ENCODE results near the gene GJA8. TPM values are rescaled to one million over a fixed set of nuclear protein-coding genes. Genes with fewer than 3 reads are reported as not detected.
A peak's percentile ranks its signal among the peaks of the same experiment; 100 is the strongest.
"Not testable (repeated sequence)": the region's sequence is repeated elsewhere in the genome, so short reads cannot be mapped to it uniquely, and the experiment has no call there.

Gene GJA8
- total RNA-seq, result not detected

DNA sequence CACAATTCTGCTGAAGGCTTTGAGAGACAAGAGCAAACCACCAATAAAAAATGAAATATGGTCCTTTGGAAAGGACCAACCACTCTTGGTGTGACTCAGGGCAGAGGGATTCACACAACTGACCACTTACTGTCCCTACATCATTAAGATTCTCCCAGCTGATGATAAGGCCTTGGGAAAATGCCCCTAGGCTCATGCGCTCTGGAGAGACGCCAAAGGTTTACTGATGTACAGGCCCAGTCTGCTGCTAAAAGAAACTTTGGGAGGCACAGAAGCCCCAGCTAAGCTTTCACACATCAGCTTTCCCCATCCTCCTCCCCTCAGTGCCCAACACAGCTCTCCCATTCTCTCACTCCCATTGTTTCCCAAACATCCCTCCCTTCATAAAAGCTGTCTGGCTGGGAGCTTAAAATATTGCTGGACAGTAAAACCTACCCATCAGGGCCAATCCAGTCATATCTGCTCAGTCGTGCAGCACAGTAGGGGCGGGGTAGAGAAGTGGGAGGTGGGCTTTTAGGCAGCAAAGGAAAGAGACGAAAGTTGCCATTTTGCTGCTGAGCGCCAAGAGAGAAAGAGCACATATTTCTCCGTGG is at the start of gene GJA8:
Gene GJA8, plus strand, starts transcription at position 543 of the 593 bp plus-strand sequence. CDS start 5,161 bp downstream, outside the sequence.
- H3K27me3 Mint-ChIP-seq, result peaks cover 3% of the 10 kb centered on the region
- no peak within 1 kb of the TSS for H3K4me3 Mint-ChIP-seq
- no peak within 1 kb of the TSS for H3K27ac Mint-ChIP-seq
- ChIA-PET POLR2A (no interaction called here), CTCF (interaction anchor here (2.1 kb wide), 1 partner anchor 9 kb away, joined by 5 read pairs; no protein-coding TSS in a partner anchor)
- no peaks in the 10 kb centered on the region for H3K9me3 Mint-ChIP-seq
- H3K36me3 Mint-ChIP-seq (ENCODE audit: low read depth), result no peaks in the 10 kb centered on the region
- H3K4me1 Mint-ChIP-seq, result peaks cover 12% of the 10 kb centered on the region
- no peak for DNase-seq

GRCh38 chr1:147853391-147853790 is 49.2 kb upstream of the GJA8 start:
- H3K4me3 Mint-ChIP-seq, result no peak overlapping the region
- peaks cover 23% of the 10 kb centered on the region for H3K27me3 Mint-ChIP-seq
- no peak overlapping the region for H3K27ac Mint-ChIP-seq
- H3K9me3 Mint-ChIP-seq, result no peaks in the 10 kb centered on the region
- POLR2A ChIA-PET, result no interaction called here
- CTCF ChIA-PET, result no interaction called here
- peaks cover 6% of the 10 kb centered on the region for H3K4me1 Mint-ChIP-seq
- no peak for DNase-seq
- no peaks in the 10 kb centered on the region for H3K36me3 Mint-ChIP-seq (ENCODE audit: low read depth)

DNA sequence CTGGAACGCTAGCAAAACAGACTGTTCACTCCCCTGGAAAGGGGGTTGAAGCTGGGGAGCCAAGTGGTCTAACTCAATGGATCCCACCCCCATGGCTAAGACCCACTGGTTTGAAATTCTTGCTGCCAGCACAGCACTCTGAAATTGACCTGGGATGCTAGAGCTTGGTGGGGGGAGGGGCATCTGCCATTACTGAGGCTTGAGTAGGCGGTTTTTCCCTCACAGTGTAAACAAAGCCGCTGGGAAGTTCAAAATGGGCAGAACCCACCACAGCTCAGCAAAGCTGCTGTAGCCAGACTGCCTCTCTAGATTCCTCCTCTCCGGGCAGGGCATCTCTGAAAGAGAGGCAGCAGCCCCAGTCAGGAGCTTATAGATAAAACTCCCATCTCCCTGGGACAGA is 47.6 kb upstream of the GJA8 start:
- DNase-seq, CTCF ChIA-PET: not testable (repeated sequence)

DNA sequence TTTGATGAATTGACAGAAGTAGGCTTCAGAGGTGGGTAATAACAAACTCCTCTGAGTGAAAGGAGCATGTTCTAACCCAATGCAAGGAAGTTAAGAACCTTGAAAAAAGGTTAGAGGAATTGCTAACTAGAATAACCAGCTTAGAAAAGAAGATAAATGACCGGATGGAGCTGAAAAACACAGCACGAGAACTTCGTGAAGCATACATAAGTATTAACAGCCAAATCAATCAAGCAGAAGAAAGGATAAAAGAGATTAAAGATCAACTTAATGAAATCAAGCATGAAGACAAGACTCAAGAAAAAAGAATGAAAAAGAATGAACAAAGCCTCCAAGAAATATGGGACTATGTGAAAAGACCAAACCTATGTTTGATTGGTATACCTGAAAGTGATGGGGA is 46.6 kb upstream of the GJA8 start:
- H3K27ac Mint-ChIP-seq; H3K4me1 Mint-ChIP-seq; H3K36me3 Mint-ChIP-seq (ENCODE audit: low read depth); H3K9me3 Mint-ChIP-seq; H3K4me3 Mint-ChIP-seq; CTCF ChIA-PET; DNase-seq; POLR2A ChIA-PET: not testable (repeated sequence)
- H3K27me3 Mint-ChIP-seq, result peaks cover 32% of the 10 kb centered on the region

More for the DNA sequence above, 47.6 kb upstream of the GJA8 start:
- H3K4me3 Mint-ChIP-seq; H3K9me3 Mint-ChIP-seq; H3K27ac Mint-ChIP-seq; H3K4me1 Mint-ChIP-seq; POLR2A ChIA-PET; H3K36me3 Mint-ChIP-seq (ENCODE audit: low read depth): not testable (repeated sequence)
- peaks cover 27% of the 10 kb centered on the region for H3K27me3 Mint-ChIP-seq

GRCh38 chr1:147867204-147867603 is 35.4 kb upstream of the GJA8 start:
- POLR2A ChIA-PET; DNase-seq; H3K4me1 Mint-ChIP-seq; H3K4me3 Mint-ChIP-seq; CTCF ChIA-PET; H3K27ac Mint-ChIP-seq; H3K36me3 Mint-ChIP-seq (ENCODE audit: low read depth); H3K9me3 Mint-ChIP-seq: not testable (repeated sequence)
- peaks cover 28% of the 10 kb centered on the region for H3K27me3 Mint-ChIP-seq

- no peaks in the 10 kb centered on the region for H3K36me3 Mint-ChIP-seq (ENCODE audit: low read depth)
- ChIA-PET CTCF (interaction anchor here (0.8 kb wide), 1 partner anchor 11 kb away, joined by 3 read pairs; no protein-coding TSS in a partner anchor), POLR2A (no interaction called here)
- DNase-seq, result no peak
- H3K4me3 Mint-ChIP-seq, result no peak overlapping the region
- H3K9me3 Mint-ChIP-seq, result no peaks in the 10 kb centered on the region
- H3K4me1 Mint-ChIP-seq, result no peaks in the 10 kb centered on the region
- no peak overlapping the region for H3K27ac Mint-ChIP-seq
- H3K27me3 Mint-ChIP-seq, result peaks cover 18% of the 10 kb centered on the region
These were observed 24.6 kb upstream of the GJA8 start for GRCh38 chr1:147878022-147878421.

GRCh38 chr1:147879911-147880310 is 22.7 kb upstream of the GJA8 start:
- no peak overlapping the region for H3K27ac Mint-ChIP-seq
- H3K9me3 Mint-ChIP-seq, result no peaks in the 10 kb centered on the region
- no peak for DNase-seq
- CTCF ChIA-PET, result no interaction called here
- H3K27me3 Mint-ChIP-seq, result peaks cover 18% of the 10 kb centered on the region
- POLR2A ChIA-PET, result no interaction called here
- H3K4me3 Mint-ChIP-seq, result no peak overlapping the region
- no peaks in the 10 kb centered on the region for H3K36me3 Mint-ChIP-seq (ENCODE audit: low read depth)
- H3K4me1 Mint-ChIP-seq, result no peaks in the 10 kb centered on the region

DNA sequence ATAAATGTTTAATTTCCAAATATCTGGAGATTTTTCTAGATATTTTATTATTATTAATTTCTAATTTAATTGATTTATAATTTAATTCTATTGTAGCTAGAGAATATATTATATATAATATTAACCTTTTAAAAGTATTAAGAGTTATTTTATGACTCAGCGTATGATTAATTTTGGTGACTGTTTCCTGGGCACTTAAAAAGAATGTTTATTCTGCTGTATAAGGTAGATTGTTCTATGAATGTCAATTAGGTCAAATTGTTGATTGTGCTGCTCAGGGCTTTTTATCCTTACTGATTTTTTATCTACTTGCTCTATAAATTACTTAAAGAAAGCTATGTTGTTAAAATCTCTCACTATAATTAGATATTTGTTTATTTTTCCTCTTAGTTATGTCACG is 20.1 kb upstream of the GJA8 start:
- H3K36me3 Mint-ChIP-seq (ENCODE audit: low read depth), result no peaks in the 10 kb centered on the region
- ChIA-PET CTCF (interaction anchor here (1.2 kb wide), 1 partner anchor 10 kb away, joined by 4 read pairs; no protein-coding TSS in a partner anchor), POLR2A (no interaction called here)
- DNase-seq, result no peak
- no peak overlapping the region for H3K4me3 Mint-ChIP-seq
- no peak overlapping the region for H3K27ac Mint-ChIP-seq
- H3K4me1 Mint-ChIP-seq, result no peaks in the 10 kb centered on the region
- peaks cover 10% of the 10 kb centered on the region for H3K27me3 Mint-ChIP-seq
- no peaks in the 10 kb centered on the region for H3K9me3 Mint-ChIP-seq

DNA sequence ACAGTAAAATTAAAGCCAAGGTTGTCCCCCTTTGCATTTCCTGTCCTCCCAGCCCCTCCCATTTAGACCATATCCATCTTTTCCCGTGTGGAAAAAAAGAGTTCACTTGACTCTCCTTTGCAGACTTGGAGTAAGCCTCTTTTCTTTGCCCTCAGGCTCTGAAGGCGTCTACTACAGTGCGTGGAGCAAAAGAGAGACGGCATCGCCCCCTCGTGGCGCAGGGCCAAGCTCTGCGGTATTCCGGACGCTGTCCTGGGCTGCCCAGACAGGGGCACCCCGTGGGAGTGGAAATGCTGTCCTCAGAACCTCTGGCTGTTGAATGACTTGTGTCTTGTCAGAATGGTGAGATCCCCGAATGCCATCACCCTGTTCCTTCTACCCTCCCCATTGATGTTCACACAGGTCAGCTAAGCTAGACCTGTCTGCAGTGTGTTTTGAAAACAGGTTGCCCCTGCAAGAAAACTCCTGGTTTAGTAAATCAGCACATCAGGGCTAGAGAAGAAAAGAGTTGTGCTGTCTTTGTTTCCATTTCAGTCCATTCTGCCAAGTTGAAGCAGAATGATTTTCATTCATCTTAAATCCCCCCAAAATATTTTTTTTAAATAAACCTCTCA is 12.3 kb upstream of the GJA8 start:
- Mint-ChIP-seq H3K27me3 (peaks cover 7% of the 10 kb centered on the region), H3K4me1 (peaks cover 2% of the 10 kb centered on the region), H3K36me3 (ENCODE audit: low read depth) (no peaks in the 10 kb centered on the region), H3K9me3 (no peaks in the 10 kb centered on the region), H3K27ac (no peak overlapping the region), H3K4me3 (no peak overlapping the region)
- DNase-seq, result peak; percentile 73
- POLR2A ChIA-PET, result interaction anchor here (1.8 kb wide), 1 partner anchor 396 kb away, joined by 4 read pairs; no protein-coding TSS in a partner anchor
- CTCF ChIA-PET, result interaction anchor here (0.8 to 2.1 kb wide), 8 partner anchors 10 to 616 kb away, joined by 3 to 8 read pairs (median 4); no protein-coding TSS in a partner anchor

DNA sequence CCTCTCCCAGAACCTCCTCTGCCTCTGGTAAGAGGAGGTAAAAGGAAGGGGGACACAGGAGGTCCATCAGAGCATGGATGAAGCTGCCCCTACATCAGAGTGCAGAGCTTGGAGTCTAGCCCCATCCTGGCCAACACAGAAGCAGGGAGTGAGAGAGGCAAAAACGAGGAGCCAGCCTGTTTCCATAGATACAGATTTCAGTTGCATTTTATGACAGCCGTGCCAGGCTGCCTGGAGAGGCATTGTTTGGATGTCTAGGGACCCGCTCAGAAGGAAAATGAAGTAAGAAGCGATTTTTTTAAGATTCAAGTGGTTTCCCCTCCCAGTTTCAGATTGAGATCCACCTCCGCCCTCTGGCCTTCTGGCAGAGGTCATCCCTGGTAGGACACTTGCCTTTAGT is 11.5 kb upstream of the GJA8 start:
- POLR2A ChIA-PET, result no interaction called here
- CTCF ChIA-PET, result interaction anchor here (0.8 to 2.1 kb wide), 4 partner anchors 9 to 191 kb away, joined by 3 to 8 read pairs (median 4); no protein-coding TSS in a partner anchor
- Mint-ChIP-seq H3K9me3 (no peaks in the 10 kb centered on the region), H3K4me3 (no peak overlapping the region), H3K27me3 (peaks cover 7% of the 10 kb centered on the region), H3K36me3 (ENCODE audit: low read depth) (no peaks in the 10 kb centered on the region), H3K4me1 (peaks cover 2% of the 10 kb centered on the region), H3K27ac (no peak overlapping the region)
- DNase-seq, result no peak

- CTCF ChIA-PET, result interaction anchor here (0.8 to 2.1 kb wide), 27 partner anchors 8 to 650 kb away, joined by 3 to 22 read pairs (median 5); partner anchors contain the start of gene GJA8
- DNase-seq, result no peak
- Mint-ChIP-seq H3K4me1 (peaks cover 2% of the 10 kb centered on the region), H3K27me3 (peaks cover 7% of the 10 kb centered on the region), H3K27ac (no peak overlapping the region), H3K36me3 (ENCODE audit: low read depth) (no peaks in the 10 kb centered on the region), H3K9me3 (no peaks in the 10 kb centered on the region), H3K4me3 (no peak overlapping the region)
- POLR2A ChIA-PET, result no interaction called here
These were observed 10.4 kb upstream of the GJA8 start for GRCh38 chr1:147892216-147892615.

DNA sequence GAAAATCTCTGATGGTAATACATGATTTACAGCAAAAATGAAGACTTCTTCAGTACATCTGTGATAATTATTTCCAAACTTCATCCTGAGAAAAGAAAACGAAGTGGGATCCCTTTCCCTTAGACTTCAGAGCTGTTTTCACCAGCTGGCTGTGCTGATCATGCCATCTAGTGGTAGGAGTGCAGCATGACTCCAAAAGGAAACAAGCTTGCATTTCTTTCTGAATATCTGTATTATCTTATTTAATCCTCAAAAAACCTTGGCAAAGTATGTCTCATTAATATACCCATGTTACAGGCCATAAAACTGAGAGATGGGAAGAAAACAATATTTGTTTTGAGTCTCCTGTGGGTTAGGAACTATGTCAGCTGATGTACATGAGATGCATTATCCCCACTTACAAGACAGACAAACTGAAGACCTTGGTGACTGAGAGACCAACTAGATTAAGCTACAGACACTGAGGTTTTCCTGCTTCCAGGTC is 9.8 kb upstream of the GJA8 start:
- Mint-ChIP-seq H3K4me1 (peaks cover 2% of the 10 kb centered on the region), H3K9me3 (no peaks in the 10 kb centered on the region), H3K36me3 (ENCODE audit: low read depth) (no peaks in the 10 kb centered on the region), H3K27me3 (peaks cover 7% of the 10 kb centered on the region), H3K4me3 (no peak overlapping the region), H3K27ac (no peak overlapping the region)
- CTCF ChIA-PET, result interaction anchor here (0.7 to 2.0 kb wide), 32 partner anchors 8 to 651 kb away, joined by 3 to 22 read pairs (median 4); partner anchors contain the start of gene GJA8
- peak; percentile 34 for DNase-seq
- POLR2A ChIA-PET, result no interaction called here

DNA sequence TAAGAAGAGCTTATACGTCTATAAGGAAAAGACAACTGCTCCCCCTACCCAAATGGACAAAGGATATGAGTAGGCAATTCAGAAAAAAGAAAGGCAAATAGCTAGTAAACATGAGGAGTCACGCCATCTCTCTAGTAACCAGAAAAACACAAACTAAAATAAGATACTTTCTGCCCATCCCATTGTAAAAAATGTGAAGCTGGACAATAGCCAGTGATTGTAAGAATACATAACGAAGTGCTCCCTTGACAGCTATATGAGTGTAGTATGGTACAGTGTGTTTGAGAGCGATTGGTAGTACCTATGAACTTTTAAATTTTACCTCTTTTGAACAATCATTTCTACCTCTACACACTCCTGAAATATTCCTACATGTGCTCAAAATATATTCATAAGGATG is 7.5 kb upstream of the GJA8 start:
- no peak overlapping the region for H3K27ac Mint-ChIP-seq
- POLR2A ChIA-PET, result no interaction called here
- peaks cover 2% of the 10 kb centered on the region for H3K4me1 Mint-ChIP-seq
- DNase-seq, result no peak
- H3K36me3 Mint-ChIP-seq (ENCODE audit: low read depth), result no peaks in the 10 kb centered on the region
- CTCF ChIA-PET, result no interaction called here
- H3K9me3 Mint-ChIP-seq, result no peaks in the 10 kb centered on the region
- H3K27me3 Mint-ChIP-seq, result peaks cover 8% of the 10 kb centered on the region
- H3K4me3 Mint-ChIP-seq, result no peak overlapping the region

All from activated CD4-positive, alpha-beta memory T cell treated with anti-CD3 and anti-CD28 coated beads, Interleukin-2, amount 10 ng/mL, durations not matched to agents 7 days and 5 days (primary cell).